Measurements from ENCODE around the gene PSMD14.
"Not testable (repeated sequence)": the region's sequence is repeated elsewhere in the genome, so short reads cannot be mapped to it uniquely, and the experiment has no call there.

The PSMD14 gene

DNA sequence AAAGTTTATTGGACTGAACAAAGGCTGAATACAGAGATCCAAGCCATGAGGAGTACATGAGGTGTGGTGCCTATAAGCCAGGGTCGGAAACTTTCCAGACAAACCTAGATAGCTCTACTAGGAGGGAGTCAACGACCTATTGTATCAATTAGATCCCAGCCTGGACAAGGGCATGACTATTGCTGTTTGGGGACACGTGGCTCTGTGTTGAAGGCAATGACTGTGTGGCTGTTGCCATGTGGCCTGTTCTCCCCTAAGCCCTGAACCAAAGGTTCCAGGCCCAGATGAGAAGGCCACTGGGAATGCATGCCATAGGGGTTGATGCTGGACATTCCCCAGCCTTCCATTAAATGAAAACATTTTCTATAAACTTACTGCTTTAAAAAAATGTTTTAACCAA, 31.3 kb downstream of the PSMD14 start:
- not testable (repeated sequence) for DNase-seq

DNA sequence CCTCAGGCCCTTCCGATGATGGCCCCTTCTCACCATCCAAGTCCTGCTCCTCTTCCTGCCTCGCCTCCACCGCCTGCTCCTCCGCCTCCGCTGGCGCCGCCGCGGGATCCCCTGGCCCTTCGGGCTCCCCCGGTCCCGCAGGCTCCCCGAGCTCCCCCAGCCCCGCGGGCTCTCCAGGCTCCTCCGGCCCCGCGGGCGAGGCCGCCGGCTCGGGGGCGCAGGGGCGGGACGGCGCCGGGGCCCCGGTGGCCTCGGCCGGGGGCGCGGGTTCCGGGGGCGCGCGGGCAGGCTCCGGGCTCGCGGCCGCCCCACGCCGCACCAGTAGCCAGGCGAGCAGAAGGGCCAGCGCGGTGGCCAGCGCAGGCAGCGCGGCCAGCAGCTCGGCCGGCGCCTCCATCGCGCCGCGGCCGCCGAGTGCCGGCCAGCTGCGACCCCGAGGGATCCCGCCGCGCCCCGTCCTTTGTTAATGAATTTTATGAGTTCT, 32.7 kb downstream of the PSMD14 start:
- DNase-seq = not testable (repeated sequence)

DNA sequence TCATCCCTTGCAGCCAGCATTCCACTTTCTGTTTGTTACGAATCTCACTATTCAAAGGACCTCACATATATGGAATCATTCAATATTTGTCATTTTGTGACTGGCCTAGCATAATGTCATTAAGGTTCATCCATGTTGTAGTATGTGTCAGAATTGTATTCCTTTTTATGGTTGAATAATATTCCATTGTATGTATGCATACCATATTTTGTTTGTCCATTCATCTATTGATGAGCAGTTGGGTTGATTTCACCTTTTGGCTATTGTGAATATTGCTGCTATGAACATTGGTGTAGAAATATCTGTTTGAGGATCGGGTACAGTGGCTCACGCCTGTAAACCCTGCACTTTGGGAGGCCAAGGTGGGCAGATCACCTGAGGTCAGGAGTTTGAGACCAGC, 35.0 kb downstream of the PSMD14 start:
- DNase-seq = no peak

DNA sequence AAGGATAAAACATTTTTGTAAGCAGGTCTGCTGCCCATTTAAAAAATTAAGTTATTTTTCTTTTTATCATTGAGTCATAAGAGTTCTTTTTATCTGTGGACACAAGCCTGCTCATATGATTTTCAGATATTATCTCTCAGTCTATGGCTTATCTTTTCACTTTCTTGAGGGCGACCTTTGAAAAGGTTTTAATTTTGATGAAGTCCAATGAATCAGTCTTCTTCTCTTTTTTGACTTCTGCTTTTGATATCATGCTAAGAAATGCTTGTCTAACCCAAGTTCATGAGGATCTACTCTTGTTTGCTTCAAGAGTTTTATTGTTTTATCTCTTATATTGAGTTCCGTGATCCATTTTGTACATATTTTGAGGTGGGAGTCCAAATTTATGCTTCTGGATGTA, 36.5 kb downstream of the PSMD14 start:
- DNase-seq = peak in 1 of 2 donors; percentile 5

DNA sequence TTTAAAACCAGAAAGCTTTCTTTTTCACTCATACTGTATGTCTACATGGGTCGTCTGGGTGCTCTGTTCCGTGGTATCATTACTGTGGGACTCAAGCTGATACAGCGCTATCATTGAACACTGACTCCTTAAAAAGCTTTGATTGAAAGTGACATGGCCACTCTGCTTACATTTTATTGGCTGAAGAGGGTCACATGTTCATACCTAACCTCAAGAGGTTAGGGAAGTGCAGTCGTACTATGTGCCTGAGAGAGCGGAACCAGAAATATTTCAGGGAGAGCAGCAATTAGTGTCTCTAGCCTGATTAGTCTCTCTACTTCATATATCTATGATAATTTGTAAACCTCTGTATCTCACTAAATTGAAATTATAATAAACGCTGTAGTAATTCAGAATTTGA, 43.5 kb downstream of the PSMD14 start:
- no peak for DNase-seq

DNA sequence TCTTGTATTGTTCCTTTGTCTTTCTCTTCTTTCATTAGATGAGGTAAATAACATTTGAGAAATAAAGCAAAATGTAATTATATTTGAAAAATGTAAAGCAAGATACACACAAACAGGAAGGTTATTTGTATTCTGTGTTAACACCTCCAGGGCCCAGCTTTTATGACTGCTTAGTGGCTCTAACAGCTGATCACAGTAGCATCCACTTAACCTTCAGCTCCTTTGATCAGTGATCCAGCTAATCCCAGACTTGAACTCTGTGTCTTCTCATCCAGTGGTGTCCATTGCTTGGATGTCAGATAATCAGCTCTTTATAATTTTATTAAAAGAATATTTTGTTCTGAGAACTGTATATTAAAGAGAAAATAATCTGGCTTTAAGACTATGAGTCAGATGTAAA, 44.5 kb downstream of the PSMD14 start:
- no peak for DNase-seq

DNA sequence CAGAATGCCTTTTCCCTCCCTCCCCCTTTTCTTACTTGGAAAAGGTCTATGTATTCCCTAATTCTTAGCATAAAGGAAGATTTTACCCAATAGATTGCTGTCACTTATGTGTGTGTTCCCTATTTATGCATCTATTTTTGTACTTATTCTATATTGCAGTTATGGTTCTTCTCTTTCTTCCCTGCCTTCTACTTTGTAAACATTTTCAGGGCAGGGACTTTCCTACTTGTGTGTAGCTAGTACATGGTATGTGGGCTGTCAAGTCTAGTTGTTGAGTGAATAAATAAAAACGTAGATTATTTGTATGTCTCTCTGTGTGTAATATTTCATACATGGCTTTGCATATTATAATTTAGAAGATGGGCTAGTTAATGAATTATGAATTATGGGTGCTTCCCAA, 45.3 kb downstream of the PSMD14 start:
- DNase-seq = no peak

DNA sequence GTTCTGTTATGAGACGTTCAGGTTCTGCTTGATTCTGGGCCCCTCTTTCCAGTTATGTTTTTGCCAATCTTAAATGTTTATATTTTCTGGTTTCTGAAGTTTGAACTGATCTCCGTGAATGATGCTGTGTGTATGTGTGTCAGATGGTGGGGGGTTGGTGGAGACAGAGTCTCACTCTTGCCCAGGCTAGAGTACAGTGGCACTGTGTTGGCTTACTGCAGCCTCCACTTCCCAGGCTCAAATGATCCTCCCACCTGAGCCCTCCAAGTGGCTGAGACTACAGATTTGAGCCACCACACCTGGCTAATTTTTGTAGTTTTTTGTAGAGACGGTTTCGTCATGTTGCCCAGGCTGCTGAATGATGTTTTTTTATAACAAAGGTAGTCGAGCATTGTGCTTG, 45.9 kb downstream of the PSMD14 start:
- DNase-seq = no peak

DNA sequence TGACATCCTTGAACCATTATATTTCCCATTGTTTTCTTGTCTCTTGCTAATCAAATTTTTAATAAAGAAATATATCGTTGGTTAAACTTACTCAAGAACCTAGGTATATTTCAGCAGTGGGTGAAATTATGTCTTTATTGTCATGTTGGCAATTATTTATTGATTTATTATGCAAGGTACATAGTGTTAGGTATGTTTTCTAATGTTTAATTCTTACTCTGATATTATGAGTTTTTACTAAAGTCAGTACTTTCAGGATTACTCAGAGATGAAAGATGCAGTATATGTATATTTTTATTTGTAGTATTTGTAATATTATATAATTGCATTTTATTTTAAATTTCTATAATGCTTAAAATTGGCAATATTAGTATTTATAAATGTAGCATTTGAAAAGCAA, 46.9 kb downstream of the PSMD14 start:
- no peak for DNase-seq

DNA sequence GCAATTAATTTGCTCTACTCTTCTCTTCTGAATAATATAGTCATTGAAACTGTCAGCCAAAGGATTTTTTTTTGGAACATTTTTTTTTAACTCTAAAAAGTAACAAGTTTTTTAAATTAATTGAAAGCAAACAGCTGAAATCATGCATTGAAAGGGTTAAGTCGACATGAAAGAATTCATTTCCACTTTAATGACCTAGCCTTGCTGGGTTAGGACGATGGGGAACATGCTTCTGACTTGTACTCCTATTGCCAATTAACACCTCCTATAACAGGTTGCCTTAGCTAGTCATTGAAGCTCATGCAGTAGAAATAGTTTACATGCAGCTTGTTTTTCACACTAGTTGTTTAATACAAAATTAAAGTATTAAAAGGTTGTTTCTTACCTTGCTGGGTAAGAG, 47.8 kb downstream of the PSMD14 start:
- DNase-seq = no peak

DNA sequence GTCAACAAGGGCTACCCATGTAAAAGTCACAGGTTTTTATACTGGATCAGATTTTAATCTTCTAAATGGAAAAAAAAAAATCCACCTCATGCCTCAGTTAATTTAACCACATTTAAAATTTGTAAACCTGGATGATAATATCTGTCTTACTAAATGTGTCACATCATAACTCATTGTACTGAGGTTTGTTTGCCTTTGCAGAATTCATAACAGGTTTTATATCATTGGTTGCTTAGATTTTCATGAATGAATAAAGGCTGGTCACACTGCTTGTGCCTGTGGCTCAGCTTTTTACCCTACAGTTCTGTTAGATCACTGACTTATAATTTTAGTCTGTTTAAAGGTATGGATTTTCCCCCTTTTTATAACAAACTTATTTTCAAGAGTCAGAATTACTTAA, 48.9 kb downstream of the PSMD14 start:
- DNase-seq = no peak

DNA sequence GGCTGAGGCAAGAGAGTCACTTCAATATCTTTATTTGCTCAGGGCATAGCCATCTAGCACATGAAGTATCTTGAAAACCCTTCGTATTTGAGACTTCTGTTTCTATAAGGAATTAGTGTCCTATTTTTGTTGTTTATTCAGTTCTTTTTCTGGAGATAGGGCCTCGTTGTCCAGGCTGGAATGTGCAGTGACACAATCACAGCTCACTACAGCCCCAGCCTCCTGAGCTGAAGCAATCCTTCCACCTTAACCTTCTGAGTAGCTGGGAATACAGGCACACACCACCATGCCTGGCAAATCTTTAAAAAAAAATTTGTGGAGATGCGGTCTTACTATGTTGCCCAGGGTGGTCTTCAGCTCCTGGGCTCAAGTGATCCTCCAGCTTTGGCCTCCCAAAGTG, 50.6 kb downstream of the PSMD14 start:
- DNase-seq = no peak

DNA sequence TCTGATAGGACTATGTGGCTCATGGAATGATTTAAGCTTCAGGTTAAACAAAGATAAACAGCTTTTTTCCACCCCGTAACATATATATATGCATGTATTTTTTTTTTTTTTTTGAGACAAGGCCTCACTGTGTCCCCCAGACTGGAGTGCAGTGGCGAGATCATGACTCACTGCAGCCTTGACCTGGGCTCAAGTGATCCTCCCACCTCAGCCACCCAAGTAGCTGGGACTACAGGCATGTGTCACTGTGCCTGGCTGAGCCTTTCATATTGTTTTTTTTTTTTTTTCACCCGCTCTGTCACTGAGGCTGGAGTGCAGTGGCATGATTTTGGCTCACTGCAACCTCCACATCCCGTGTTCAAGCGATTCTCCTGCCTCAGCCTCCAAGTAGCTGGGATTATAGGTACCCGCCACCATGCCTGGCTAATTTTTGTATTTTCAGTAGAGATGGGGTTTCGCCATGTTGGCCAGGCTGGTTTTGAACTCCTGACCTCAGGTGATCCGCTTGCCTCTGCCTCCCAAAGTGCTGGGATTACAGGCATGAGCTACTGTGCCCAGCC, 52.0 kb downstream of the PSMD14 start:
- DNase-seq = not testable (repeated sequence)

DNA sequence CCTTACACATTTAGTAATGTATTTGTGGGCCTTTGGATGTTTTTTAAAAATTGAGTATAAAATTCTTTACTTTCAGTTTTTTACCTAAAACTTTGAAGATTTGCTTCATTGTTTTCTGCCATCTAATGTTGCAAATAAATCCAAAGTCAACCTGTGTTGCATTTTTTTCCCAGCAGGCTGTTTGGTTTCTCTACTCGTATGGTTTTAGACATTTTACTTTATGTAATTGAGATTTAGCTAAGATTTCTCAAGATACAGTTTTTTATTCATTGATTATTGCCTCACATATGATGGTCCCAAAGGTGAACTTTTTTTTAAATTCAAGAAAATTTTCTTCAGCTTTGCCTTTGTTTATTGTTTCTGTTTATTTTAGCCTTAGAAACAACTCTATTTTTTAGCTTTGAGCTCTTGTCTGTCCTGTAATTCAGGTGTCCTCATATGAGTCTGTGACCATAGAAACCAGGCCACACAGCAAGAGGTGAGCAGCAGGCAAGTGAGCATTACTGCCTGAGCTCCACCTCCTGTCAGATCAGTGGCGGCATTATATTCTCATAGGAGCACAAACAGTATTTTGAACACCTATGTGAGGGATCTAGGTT, 54.4 kb downstream of the PSMD14 start:
- no peak for DNase-seq

DNA sequence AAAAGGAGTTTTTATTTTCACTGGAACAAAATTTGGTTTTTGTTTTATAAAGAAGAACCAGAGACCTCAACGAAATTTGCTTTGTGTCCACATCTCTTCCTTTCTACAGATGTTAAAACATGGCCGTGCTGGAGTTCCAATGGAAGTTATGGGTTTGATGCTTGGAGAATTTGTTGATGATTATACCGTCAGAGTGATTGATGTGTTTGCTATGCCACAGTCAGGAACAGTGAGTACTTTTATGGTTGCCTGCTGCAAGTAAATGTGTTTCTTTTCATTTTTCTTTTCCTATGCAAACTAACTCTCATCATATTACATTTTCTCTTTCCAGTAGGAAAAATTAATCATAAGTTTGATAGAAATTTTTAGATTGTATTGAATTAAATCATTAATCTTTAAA, 59.5 kb downstream of the PSMD14 start:
- DNase-seq = no peak

DNA sequence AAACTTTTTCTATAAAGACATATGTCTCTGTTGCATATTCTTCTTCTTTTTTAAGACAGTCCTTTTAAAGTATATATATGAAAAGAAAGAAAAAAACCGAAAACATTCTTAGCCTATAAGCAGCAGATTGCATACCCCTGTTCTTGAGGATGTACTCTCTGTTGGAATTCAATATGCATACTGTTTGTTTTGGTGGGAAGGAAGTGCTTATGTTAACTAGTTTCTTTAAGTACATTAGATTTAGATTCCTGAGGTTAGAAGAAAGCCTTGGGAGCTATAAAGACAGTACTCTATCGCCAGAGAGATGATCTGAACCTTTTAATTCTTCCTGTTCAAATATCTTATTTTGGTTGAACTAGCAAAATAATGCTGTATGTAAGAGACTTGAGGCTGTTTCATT, 61.1 kb downstream of the PSMD14 start:
- no peak for DNase-seq

DNA sequence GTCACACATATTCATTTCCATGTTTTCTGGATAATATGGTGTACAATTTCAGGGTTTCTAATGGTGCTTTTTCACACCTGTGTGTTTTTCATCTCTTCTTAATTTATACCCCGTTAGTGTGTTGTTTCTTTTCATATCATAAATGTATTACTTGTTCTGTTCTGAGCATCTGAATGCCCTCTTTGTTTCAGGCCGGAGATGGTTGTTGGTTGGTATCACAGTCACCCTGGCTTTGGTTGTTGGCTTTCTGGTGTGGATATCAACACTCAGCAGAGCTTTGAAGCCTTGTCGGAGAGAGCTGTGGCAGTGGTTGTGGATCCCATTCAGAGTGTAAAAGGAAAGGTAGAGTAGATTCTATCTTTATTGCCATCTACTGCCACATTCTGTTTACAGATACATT, 62.8 kb downstream of the PSMD14 start:
- DNase-seq = no peak

DNA sequence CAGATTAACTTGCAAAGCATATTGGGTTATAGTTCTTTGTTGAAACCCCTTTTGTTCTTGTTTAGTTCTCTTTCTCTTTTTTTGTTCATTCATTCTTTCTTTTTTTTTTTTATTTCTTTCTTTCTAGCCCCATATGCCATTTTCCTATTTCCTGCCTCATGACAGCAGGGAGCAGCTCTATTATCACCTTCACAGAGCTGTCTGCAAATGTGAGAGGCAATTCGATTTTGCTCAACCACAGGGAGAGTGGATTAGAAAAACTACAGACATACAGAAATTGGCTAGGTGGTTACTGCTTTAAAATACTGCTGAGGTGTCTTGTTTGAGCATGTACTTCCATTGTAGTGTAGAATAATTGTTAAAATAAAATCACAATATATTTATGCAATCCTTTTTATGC, 63.6 kb downstream of the PSMD14 start:
- no peak for DNase-seq

DNA sequence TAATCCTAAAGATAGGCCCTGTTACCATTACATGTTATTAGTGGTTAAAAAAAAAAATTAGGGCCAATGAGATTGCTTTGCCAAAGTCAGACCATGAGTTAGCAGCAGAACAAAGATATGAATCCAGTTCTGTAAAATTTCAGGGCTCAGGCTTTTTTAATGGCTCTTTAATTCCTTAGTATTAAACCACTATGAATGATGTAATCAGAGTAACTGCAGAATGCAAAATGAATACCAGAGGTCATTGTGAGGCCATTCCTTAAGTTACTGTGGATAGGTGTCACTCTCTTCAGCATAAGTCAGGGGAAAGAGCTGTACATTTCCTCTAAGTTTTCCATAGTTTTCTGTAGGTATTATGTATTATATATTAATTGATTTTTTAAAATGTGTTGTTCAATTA, 65.7 kb downstream of the PSMD14 start:
- no peak for DNase-seq

DNA sequence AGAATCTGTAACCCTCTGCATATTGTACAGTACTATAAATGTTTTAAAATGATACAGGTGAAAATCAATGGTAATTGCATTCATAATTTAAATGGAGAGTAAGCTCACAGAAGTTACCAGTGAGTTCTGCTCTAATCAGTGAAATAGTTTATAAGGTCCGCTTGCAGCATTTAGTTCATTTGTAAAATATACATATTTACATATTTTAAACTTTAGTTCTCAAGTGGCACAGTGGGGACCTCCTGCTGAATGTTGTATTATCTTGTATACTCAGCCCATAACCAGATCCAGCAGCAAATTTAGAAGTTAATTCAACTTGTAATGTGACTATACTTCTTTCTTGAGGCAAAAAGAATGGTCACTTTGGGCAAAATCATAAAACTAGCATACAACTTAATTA, 66.2 kb downstream of the PSMD14 start:
- no peak for DNase-seq

DNA sequence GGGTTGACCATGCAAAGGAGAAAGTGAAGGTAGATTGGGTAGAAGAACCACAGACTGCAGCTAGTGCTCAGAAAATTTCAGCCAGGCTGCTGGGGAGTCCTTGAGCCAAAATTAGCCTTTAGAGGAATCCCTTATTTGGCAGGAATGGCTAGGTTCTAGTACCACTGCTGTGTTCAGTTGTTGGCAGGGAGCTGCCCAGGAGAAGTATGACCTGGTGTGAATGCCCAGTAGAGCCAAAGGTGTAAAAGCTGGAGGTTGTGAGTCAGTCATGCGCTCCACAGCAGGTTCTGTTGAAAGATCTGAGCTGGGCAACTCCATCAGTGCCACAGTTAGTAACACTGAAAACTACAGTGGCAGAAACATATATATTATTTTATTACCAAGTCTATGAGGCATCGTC, 71.5 kb downstream of the PSMD14 start:
- DNase-seq = no peak

DNA sequence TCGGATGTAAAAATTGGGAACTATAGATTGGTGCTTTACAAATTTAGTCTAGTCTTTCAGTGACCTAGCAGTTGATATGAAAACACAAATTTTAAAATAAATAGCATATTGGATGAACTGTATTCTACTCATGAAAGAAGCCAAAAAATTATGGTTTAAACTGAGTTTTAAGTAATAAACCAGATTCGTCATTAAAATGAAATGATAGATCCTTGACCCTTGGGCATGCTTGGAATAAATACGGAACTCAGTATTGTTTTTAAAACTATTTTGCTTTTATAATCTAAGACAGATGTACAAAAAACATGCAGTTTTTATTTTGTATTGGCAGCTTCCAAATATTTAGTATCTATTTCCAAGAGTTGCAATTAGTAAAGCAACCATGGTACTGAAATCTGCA, 73.3 kb downstream of the PSMD14 start:
- no peak for DNase-seq

DNA sequence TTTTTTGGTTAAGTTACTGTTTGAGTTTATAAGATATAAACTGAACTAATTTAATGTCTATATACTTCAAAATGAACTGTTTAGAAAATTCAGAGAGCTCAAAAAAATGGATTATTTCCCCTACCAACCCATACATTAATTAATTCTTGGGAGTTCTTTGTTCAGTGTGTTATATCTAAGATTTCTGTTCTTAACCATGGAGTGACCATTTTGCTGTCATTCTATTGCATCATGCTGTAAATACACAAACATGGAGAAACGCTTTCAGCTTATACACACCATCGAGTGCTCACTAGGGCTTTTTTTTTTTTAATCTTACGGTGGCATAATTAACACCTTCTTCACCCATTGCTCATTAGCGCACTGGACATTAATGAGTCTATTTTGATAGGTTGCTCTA, 74.5 kb downstream of the PSMD14 start:
- DNase-seq = no peak

DNA sequence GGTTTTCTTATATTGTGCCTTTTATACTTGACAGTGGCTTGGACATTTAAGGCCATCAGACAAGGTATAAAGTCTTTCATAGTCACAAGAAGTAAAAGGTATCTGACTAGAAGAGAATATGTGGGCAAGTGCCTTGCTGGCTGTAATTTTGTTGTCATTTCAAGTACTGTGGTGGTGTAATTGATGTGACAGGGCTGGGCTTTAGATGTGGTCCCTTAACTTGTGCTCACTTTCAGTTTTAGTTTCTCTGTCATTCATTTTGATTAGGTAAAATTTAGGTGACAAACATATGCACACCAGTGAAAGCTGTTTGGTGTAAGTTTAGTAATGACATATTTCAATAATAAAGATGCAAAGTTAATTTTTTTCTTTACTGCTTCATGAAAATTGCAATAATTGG, 76.6 kb downstream of the PSMD14 start:
- no peak for DNase-seq

DNA sequence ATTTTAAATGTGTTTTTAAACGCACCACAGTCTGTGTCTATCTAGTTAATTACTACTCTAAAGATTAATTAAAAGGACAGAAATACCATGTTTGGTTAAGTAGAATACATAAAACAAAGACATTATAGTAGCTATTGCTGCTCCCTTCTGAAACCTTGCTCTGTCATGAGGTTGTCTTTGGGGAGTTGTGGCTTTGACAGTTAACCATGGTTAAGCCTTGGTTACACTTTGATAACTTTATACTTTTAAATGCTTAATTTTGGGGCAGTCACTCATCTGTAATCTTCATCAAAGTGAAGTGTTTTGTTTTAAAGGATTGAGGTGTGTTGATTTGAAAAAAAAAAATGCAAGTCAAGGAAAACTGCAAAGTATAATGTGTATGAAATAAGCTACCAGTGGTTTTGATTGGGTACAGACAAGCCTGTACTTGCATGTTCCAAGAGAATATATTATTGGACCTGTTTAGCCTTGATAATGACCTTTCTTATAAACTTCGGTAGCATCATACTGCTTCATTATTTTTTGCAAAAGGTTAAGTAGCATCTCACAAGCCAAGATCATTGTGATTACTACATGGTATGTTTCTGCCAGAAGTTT, 78.1 kb downstream of the PSMD14 start:
- DNase-seq = no peak

Data from bone marrow (tissue), 2 donors.